Measurements from ENCODE around the gene ZNRF1. TPM values are rescaled to one million over a fixed set of nuclear protein-coding genes. Genes with fewer than 3 reads are reported as not detected.
A peak's percentile ranks its signal among the peaks of the same experiment; 100 is the strongest.

The ZNRF1 gene
- total RNA-seq, 4 donors from 2014 or later, result 28.5 to 58.4 (median 40.4) TPM

DNA sequence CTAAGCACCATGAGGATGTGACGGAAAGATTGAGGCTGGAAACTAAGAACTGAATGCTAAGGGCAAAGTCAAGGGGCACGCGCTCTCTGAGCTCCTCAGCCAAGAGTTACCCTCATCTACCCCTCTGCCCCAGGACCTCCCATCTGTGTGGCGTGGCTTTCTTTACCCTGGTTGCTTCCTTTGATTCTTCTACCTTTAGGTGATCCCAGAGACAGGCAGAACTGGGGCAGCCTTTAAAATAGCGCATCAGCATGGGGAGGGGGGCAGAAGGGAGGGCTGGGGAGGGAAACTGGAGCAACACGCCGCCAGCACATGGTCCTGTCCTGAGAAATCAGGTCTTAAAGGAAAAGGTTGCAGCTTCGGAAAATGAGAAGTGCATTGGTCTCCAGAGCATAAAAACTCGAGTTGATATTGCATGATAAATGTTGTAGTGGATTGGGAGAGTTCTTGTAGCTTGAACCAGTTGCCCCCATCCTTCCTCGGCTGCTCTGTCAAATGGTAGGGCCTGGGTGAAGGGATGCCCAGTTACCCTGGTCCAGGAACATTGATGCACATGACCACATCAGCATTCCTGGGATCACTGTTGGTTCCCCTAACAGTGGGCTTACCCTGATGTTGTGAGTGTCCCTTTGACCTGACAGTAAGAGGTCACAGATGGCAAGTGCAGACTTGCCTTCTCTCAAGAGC is 88.0 kb downstream of the ZNRF1 start:
- in situ Hi-C loops (cut with MboI; ENCODE audit: low pct_ligation_motif_present in 1 of 4, low pct_unique_long_range_greater_than_20kb in 1 of 4, low sequenced_read_pairs in 3 of 4) (no loop called here), intact Hi-C loops (cut with DNase I; ENCODE audit: low total_unique reads) (no loop called here)
- no peaks in the 10 kb centered on the region for H3K9me3 ChIP-seq
- WGBS, 2 donors (ENCODE audit: low coverage in 1 of 2), result 84 to 100% methylated on average over 4 to 10 of the region's 10 CpGs
- H3K4me1 ChIP-seq, result peaks cover 0 to 39% (median 19%) of the 10 kb centered on the region in 4 donors
- H3K36me3 ChIP-seq, result no peaks in the 10 kb centered on the region
- H3K27ac ChIP-seq, result peak overlapping the region; percentile 64 to 77 (median 66)
- DNase-seq, result no peak
- H3K27me3 ChIP-seq, result no peaks in the 10 kb centered on the region
- H3K4me3 ChIP-seq, result no peak overlapping the region
- TF ChIP-seq CTCF (IDR thresholded peaks at IDR 0.05), result no peak
- no peak for TF ChIP-seq EP300 (IDR thresholded peaks at IDR 0.05; ENCODE audit: low read depth)
- no peak for TF ChIP-seq POLR2AphosphoS5 (IDR thresholded peaks at IDR 0.05)
- no peak for TF ChIP-seq POLR2A (IDR thresholded peaks at IDR 0.05)

DNA sequence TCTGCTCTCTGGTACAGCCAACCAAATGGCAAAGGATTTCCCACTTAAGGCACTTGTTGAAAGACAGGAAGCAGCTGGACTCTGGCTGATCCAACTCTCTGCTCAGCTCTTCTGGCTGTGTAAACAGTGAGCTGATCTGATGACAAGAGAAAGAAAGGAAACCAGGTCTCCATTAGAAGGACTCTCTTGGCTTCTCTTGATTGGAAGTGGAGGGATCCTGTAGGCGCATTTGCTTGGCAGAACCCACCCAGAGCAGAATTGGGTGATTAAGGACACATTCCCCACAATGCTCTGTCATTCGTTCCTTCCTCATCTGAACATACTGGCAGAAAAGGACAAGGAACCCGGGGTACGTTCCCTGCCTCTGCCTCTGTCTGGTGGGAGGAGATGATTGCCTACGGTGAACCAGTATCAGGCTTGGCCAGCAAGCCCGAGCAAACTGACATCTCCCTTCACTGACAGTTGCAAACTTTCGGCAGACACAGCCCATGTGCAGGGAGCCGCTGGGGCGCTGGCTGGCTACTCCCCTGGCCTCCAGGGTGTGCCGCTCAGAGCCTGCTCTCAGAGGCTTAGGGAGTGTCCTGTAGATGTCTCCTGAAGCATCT is 88.7 kb downstream of the ZNRF1 start:
- H3K27ac ChIP-seq, result peak overlapping the region; percentile 64 to 77 (median 66)
- TF ChIP-seq POLR2AphosphoS5 (IDR thresholded peaks at IDR 0.05), result peak; percentile 31 to 48 (median 45)
- no peak for TF ChIP-seq EP300 (IDR thresholded peaks at IDR 0.05; ENCODE audit: low read depth)
- no peaks in the 10 kb centered on the region for H3K9me3 ChIP-seq
- no peak overlapping the region for H3K4me3 ChIP-seq
- DNase-seq, result peak; percentile 63
- no peaks in the 10 kb centered on the region for H3K27me3 ChIP-seq
- peaks cover 0 to 45% (median 21%) of the 10 kb centered on the region in 4 donors for H3K4me1 ChIP-seq
- 27 to 60% methylated on average over 1 to 10 of the region's 10 CpGs for WGBS, 2 donors (ENCODE audit: low coverage in 1 of 2)
- in situ Hi-C loops (cut with MboI; ENCODE audit: low pct_ligation_motif_present in 1 of 4, low pct_unique_long_range_greater_than_20kb in 1 of 4, low sequenced_read_pairs in 3 of 4), result no loop called here
- intact Hi-C loops (cut with DNase I; ENCODE audit: low total_unique reads), result no loop called here
- H3K36me3 ChIP-seq, result no peaks in the 10 kb centered on the region

- DNase-seq, result no peak
- no peaks in the 10 kb centered on the region for H3K36me3 ChIP-seq
- no peak overlapping the region for H3K4me3 ChIP-seq
- no peaks in the 10 kb centered on the region for H3K27me3 ChIP-seq
- TF ChIP-seq POLR2A (IDR thresholded peaks at IDR 0.05), result no peak
- TF ChIP-seq EP300 (IDR thresholded peaks at IDR 0.05; ENCODE audit: low read depth), result no peak
- no peak for TF ChIP-seq POLR2AphosphoS5 (IDR thresholded peaks at IDR 0.05)
- TF ChIP-seq CTCF (IDR thresholded peaks at IDR 0.05), result no peak
- 53 to 71% methylated on average over 3 of the region's 3 CpGs for WGBS, 2 donors (ENCODE audit: low coverage in 1 of 2)
- in situ Hi-C loops (cut with MboI; ENCODE audit: low pct_ligation_motif_present in 1 of 4, low pct_unique_long_range_greater_than_20kb in 1 of 4, low sequenced_read_pairs in 3 of 4) (no loop called here), intact Hi-C loops (cut with DNase I; ENCODE audit: low total_unique reads) (no loop called here)
- peaks cover 0 to 53% (median 25%) of the 10 kb centered on the region in 4 donors for H3K4me1 ChIP-seq
- H3K9me3 ChIP-seq, result no peaks in the 10 kb centered on the region
- peak overlapping the region; percentile 64 to 77 (median 66) for H3K27ac ChIP-seq
These were observed 89.4 kb downstream of the ZNRF1 start for GRCh38 chr16:75088216-75088615.

DNA sequence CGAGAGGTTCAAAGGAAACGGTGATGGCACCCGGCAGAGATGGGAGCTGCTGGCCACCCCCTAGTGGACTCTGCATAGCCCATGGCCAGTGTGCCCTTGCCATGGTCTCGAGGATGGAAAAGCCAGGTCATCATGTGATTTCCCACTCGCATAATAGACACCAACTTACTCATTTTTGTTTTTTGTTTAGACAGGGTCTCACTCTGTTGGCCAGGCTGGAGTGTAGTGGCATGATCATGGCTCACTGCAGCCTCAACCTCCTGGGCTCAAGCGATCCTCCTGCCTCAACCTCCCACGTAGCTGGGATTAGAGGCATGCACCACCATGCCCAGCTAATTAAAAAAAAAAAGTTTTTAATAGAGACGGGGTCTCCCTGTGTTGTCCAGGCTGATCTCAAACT is 90.1 kb downstream of the ZNRF1 start:
- no peaks in the 10 kb centered on the region for H3K36me3 ChIP-seq
- H3K27ac ChIP-seq, result peak overlapping the region in 2 of 4 donors; percentile 64 to 77
- H3K27me3 ChIP-seq, result no peaks in the 10 kb centered on the region
- in situ Hi-C loops (cut with MboI; ENCODE audit: low pct_ligation_motif_present in 1 of 4, low pct_unique_long_range_greater_than_20kb in 1 of 4, low sequenced_read_pairs in 3 of 4), result no loop called here
- intact Hi-C loops (cut with DNase I; ENCODE audit: low total_unique reads), result no loop called here
- no peak for DNase-seq
- TF ChIP-seq POLR2AphosphoS5 (IDR thresholded peaks at IDR 0.05) (no peak), CTCF (IDR thresholded peaks at IDR 0.05) (no peak), EP300 (IDR thresholded peaks at IDR 0.05; ENCODE audit: low read depth) (no peak), POLR2A (IDR thresholded peaks at IDR 0.05) (no peak)
- no peak overlapping the region for H3K4me3 ChIP-seq
- WGBS, 2 donors (ENCODE audit: low coverage in 1 of 2), result 83% methylated on average over 8 of the region's 8 CpGs; no CpG with 5 or more reads in 1 of the 2 donors
- peaks cover 0 to 56% (median 26%) of the 10 kb centered on the region in 4 donors for H3K4me1 ChIP-seq
- no peaks in the 10 kb centered on the region for H3K9me3 ChIP-seq
